AG09309 (cell line): ENCODE data around the gene CLPTM1L.
"Not testable (repeated sequence)": the region's sequence is repeated elsewhere in the genome, so short reads cannot be mapped to it uniquely, and the experiment has no call there.

Source experiments
- DNase-seq: peaks from one replicate; pipeline ENCODE4 v3.0.0-alpha.2; 2010; ENCODE audit warnings: low read depth
- H3K4me3 ChIP-seq: 2 replicates; pipeline ENCODE4 v1.5.1; 2011; ENCODE audit warnings: mild to moderate bottlenecking, low read depth, low read length, moderate library complexity; ENCODE audit not compliant: control insufficient read depth
- CTCF ChIP-seq: IDR thresholded peaks from 2 replicates; pipeline ENCODE4 v1.5.1; 2011; ENCODE audit warnings: mild to moderate bottlenecking, low read depth, low read length, inconsistent platforms; ENCODE audit not compliant: insufficient read depth, control insufficient read depth; ENCODE audit errors: missing control alignments

Gene CLPTM1L

GRCh38 chr5:1276930-1277329 lies 68.0 kb downstream of the CLPTM1L start:
- no peak for TF ChIP-seq CTCF
- DNase-seq: no peak
- no peak overlapping the region for H3K4me3 ChIP-seq

GRCh38 chr5:1275397-1276391 lies 69.2 kb downstream of the CLPTM1L start:
- not testable (repeated sequence) for H3K4me3 ChIP-seq, DNase-seq

GRCh38 chr5:1274471-1274870 lies 70.4 kb downstream of the CLPTM1L start:
- no peak overlapping the region for H3K4me3 ChIP-seq
- no peak for TF ChIP-seq CTCF
- no peak for DNase-seq

- no peak overlapping the region for H3K4me3 ChIP-seq
- DNase-seq: no peak
- TF ChIP-seq CTCF: no peak
Observed at GRCh38 chr5:1273745-1274144, 71.2 kb downstream of the CLPTM1L start.

- DNase-seq: no peak
Observed at GRCh38 chr5:1272201-1272600, 72.7 kb downstream of the CLPTM1L start.

GRCh38 chr5:1270933-1271914 lies 73.7 kb downstream of the CLPTM1L start:
- TF ChIP-seq CTCF: no peak
- H3K4me3 ChIP-seq: no peak overlapping the region
- no peak for DNase-seq

More at GRCh38 chr5:1272201-1272600, 72.7 kb downstream of the CLPTM1L start:
- no peak overlapping the region for H3K4me3 ChIP-seq
- TF ChIP-seq CTCF: no peak
